AG04450 (cell line): Measurements from ENCODE around the gene POGZ. TPM values are rescaled to one million over a fixed set of nuclear protein-coding genes. Genes with fewer than 3 reads are reported as not detected.

Experiments used
- CTCF ChIA-PET: fragments of 300-600, 350-600 bp; formaldehyde crosslinking; extraction: SDS; loops from one replicate; lab custom pipeline; 2022; ENCODE audit warnings: antibody characterized with exemption, inconsistent platforms; lab: Charles Lee
- POLR2A ChIA-PET: fragments of 350-600 bp; formaldehyde crosslinking; extraction: SDS; loops from one replicate; lab custom pipeline; 2021; ENCODE audit warnings: antibody characterized with exemption, inconsistent platforms; lab: Yijun Ruan, JAX
- DNase-seq: peaks from one replicate; pipeline ENCODE4 v3.0.0-alpha.2; 2011; ENCODE audit warnings: low read depth, low spot score
- H3K27ac ChIP-seq: one replicate; pipeline ENCODE4 v1.5.1; 2012; ENCODE audit warnings: low read depth, low read length, control low read depth
- H3K27me3 ChIP-seq: one replicate; pipeline ENCODE4 v1.6.0; 2012; ENCODE audit warnings: low read length; ENCODE audit not compliant: control insufficient read depth, insufficient read depth
- H3K4me3 ChIP-seq: 2 replicates; pipeline ENCODE4 v1.5.1; 2011; ENCODE audit warnings: mild to moderate bottlenecking, low read depth, low read length, control low read depth
- H3K9me3 ChIP-seq: 2 replicates; pipeline ENCODE4 v1.5.1; 2012; ENCODE audit warnings: low read length; ENCODE audit not compliant: control insufficient read depth, insufficient read depth
- CTCF ChIP-seq: IDR thresholded peaks from 2 replicates; pipeline ENCODE4 v1.5.1; 2011; ENCODE audit warnings: low read depth, low read length, control low read depth, inconsistent platforms
- polyA plus RNA-seq: library from polyadenylated mRNA; depleted of rRNA; stranded (reverse); fragments of >200 nt; gene quantifications from 2 replicates; pipeline ENCODE4 v1.2.3, GENCODE V29; 2011

POGZ gene
- polyA plus RNA-seq, 1 experiment, result 45.7 TPM

GRCh38 chr1:151495316-151495715, 36.0 kb upstream of the POGZ start:
- H3K27me3 ChIP-seq, result no peaks in the 10 kb centered on the region
- H3K4me3 ChIP-seq, result no peak overlapping the region
- ChIA-PET POLR2A (no interaction called here), CTCF (interaction anchor here (0.7 to 1.1 kb wide), 4 partner anchors 11 to 194 kb away, joined by 3 to 4 read pairs (median 4); no protein-coding TSS in a partner anchor)
- DNase-seq, result no peak
- no peak overlapping the region for H3K27ac ChIP-seq
- no peak for TF ChIP-seq CTCF
- no peaks in the 10 kb centered on the region for H3K9me3 ChIP-seq

- no peak for DNase-seq
- CTCF ChIA-PET, result interaction anchor here (0.7 to 1.1 kb wide), 4 partner anchors 11 to 194 kb away, joined by 3 to 4 read pairs (median 4); no protein-coding TSS in a partner anchor
- Histone ChIP-seq H3K27ac (no peak overlapping the region), H3K9me3 (no peaks in the 10 kb centered on the region), H3K27me3 (no peaks in the 10 kb centered on the region), H3K4me3 (no peak overlapping the region)
- TF ChIP-seq CTCF, result no peak
- POLR2A ChIA-PET, result interaction anchor here (1.2 kb wide), 1 partner anchor 16 kb away, joined by 4 read pairs; no protein-coding TSS in a partner anchor
Observed at GRCh38 chr1:151494741-151495281, 35.5 kb upstream of the POGZ start.

- no peak for TF ChIP-seq CTCF
- Histone ChIP-seq H3K4me3 (no peak overlapping the region), H3K27ac (no peak overlapping the region), H3K9me3 (no peaks in the 10 kb centered on the region), H3K27me3 (no peaks in the 10 kb centered on the region)
- ChIA-PET POLR2A (no interaction called here), CTCF (interaction anchor here (0.7 to 0.8 kb wide), 2 partner anchors 41 to 242 kb away, joined by 4 to 5 read pairs; no protein-coding TSS in a partner anchor)
- no peak for DNase-seq
Observed at GRCh38 chr1:151493042-151493441, 33.7 kb upstream of the POGZ start.

- CTCF ChIA-PET, result no interaction called here
- Histone ChIP-seq H3K27me3 (no peaks in the 10 kb centered on the region), H3K9me3 (no peaks in the 10 kb centered on the region), H3K4me3 (no peak overlapping the region), H3K27ac (no peak overlapping the region)
- POLR2A ChIA-PET, result no interaction called here
- no peak for TF ChIP-seq CTCF
- DNase-seq, result no peak
Observed at GRCh38 chr1:151492120-151492519, 32.8 kb upstream of the POGZ start.

GRCh38 chr1:151491641-151492040, 32.3 kb upstream of the POGZ start:
- Histone ChIP-seq H3K27me3 (no peaks in the 10 kb centered on the region), H3K4me3 (no peak overlapping the region), H3K9me3 (no peaks in the 10 kb centered on the region), H3K27ac (no peak overlapping the region)
- TF ChIP-seq CTCF, result no peak
- CTCF ChIA-PET, result no interaction called here
- POLR2A ChIA-PET, result no interaction called here
- no peak for DNase-seq
